SW 1271 (cell line): ENCODE data around the gene RAB40B.
A peak's percentile ranks its signal among the peaks of the same experiment; 100 is the strongest.
"Not testable (repeated sequence)": the region's sequence is repeated elsewhere in the genome, so short reads cannot be mapped to it uniquely, and the experiment has no call there.

ENCODE experiments used
- DNase-seq, 2 experiments: peaks; one replicate each; lab custom pipeline; 2025; lab: John Stamatoyannopoulos, UW

RAB40B gene

GRCh38 chr17:82698065-82698973 is at the start of gene RAB40B:
TSS of gene RAB40B (minus strand) at chr17:82698698. CDS start at chr17:82698596, 102 bp downstream.
- peak; percentile 88 to 96 for DNase-seq

- DNase-seq = no peak
Observed at GRCh38 chr17:82745524-82745923, 47.0 kb upstream of the RAB40B start.

- not testable (repeated sequence) for DNase-seq
Observed at GRCh38 chr17:82744736-82745135, 46.2 kb upstream of the RAB40B start.

GRCh38 chr17:82743344-82744219 is 45.1 kb upstream of the RAB40B start:
- DNase-seq = no peak

- no peak for DNase-seq
Observed at GRCh38 chr17:82740906-82741759, 42.6 kb upstream of the RAB40B start.

- no peak for DNase-seq
Observed at GRCh38 chr17:82737967-82738877, 39.7 kb upstream of the RAB40B start.

GRCh38 chr17:82736511-82737185 is 38.1 kb upstream of the RAB40B start:
- DNase-seq = no peak

GRCh38 chr17:82734987-82735866 is 36.7 kb upstream of the RAB40B start, which contains the start of gene FN3K:
TSS of gene FN3K (plus strand) at chr17:82735615. CDS start at chr17:82735637, 22 bp downstream.
- peak in 1 of 2 experiments; percentile 27 for DNase-seq

- DNase-seq = no peak
Observed at GRCh38 chr17:82732118-82732743, 33.7 kb upstream of the RAB40B start.

- no peak for DNase-seq
Observed at GRCh38 chr17:82729479-82730260, 31.2 kb upstream of the RAB40B start.

- DNase-seq = no peak
Observed at GRCh38 chr17:82726427-82726826, 27.9 kb upstream of the RAB40B start.

- DNase-seq = no peak
Observed at GRCh38 chr17:82723169-82723807, 24.8 kb upstream of the RAB40B start.

GRCh38 chr17:82722341-82723013 is 24.0 kb upstream of the RAB40B start:
- no peak for DNase-seq

- DNase-seq = no peak
Observed at GRCh38 chr17:82720204-82720603, 21.7 kb upstream of the RAB40B start.

- DNase-seq = no peak
Observed at GRCh38 chr17:82718986-82719685, 20.6 kb upstream of the RAB40B start.
